Measurements from ENCODE around the gene RALA.

GRCh38 chr7:39621261-39621660 is 2.1 kb upstream of the RALA start:
- TF ChIP-seq CTCF (IDR thresholded peaks at IDR 0.05), result no peak
- TF ChIP-seq POLR2A (IDR thresholded peaks at IDR 0.05), result no peak
